Left lobe of liver (tissue), 2 donors: ENCODE measurements around the gene NME4. TPM values are rescaled to one million over a fixed set of nuclear protein-coding genes. Genes with fewer than 3 reads are reported as not detected.
"Not testable (repeated sequence)": the region's sequence is repeated elsewhere in the genome, so short reads cannot be mapped to it uniquely, and the experiment has no call there.

Experiments
- ATAC-seq: fragments of 200-7000 bp; cut with Tn5 transposase; one replicate; pipeline ENCODE4 v1.9.1; 2020; ENCODE audit warnings: mild to moderate bottlenecking, moderate library complexity
- DNase-seq: peaks from one replicate; pipeline ENCODE4 v3.0.0-alpha.2; 2020; ENCODE audit warnings: low spot score
- total RNA-seq: library from RNA; stranded (reverse); gene quantifications from one replicate; pipeline ENCODE4 v1.2.1, GENCODE V29; 2021
- donor health status: DM: no; HTN: no; CAD: no; lungs with moderate emphysema.
- donor health status: DM: no; HTN: yes; CAD: no.

The NME4 gene
- total RNA-seq, 1 donor from 2014 or later, result 64.9 TPM

DNA sequence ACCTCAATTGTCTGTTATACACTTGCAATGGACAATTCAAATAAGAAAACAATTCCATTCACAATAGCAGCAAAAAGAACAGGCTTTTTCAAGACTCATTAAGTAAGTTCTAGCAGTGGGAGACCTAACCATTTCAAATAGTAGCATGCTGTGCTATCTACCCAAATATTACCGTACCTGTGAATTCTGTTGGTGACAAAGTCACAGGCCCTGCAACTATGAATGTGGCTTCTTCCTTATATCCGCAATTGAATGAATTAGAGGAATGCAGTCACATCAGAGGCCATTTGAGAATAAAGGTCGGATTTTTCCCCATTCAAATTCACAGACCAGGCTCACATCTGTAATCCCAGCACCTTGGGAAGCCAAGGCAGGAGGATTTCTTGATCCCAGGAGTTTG lies 800 bp upstream of the NME4 start:
- DNase-seq (no peak), ATAC-seq (no peak)

DNA sequence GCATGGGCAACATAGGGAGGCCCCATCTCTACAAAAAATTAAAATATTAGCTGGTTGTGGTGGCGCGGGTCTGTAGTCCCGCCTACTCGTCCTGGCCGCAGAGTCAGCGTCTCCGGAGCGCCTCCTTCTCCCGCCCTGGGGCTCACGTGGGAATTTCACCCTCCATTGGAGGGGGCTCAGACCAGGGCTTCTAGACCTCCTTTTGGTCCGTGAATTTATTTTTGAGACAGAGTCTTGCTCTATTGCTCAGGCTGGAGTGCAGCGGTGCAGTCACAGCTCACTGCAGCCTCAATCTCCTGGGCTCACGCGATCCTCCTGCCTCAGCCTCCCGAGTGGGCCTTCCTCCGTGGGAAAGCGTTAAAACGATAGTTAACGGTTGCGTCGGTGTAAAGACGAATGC lies 394 bp upstream of the NME4 start:
- peak; percentile 18 for ATAC-seq

DNA sequence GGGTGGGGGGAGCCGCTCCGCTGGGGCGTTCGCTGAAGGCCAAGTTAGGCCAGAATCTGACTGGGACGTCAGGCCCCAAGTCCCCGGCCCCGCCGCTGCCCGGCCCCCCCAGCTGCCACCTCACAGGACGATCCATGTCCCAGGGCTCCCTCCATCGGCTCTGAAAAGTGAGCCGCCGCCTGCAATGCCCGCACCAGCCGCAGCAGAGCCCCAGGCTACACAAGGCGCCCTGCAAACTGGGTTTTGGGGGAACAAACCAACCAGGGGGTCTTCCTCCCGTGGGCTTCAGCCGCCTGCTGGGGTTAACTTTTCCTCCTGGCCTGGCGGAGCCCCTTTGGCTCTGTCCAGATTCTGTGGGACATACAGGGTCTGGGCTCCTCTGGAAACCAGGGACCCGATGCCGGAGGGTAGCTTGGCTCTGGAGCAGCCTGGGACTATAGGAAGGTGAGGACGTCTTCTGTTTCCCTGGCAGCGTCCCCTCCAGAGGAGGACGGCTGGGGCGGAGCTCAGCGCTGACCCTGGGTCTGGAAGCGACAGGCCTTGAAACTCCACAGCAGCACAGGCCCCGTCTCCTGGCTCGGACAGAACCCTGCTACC lies 835 bp downstream of the NME4 start:
- DNase-seq, result no peak
- ATAC-seq, result peak; percentile 44

More for the DNA sequence above, 394 bp upstream of the NME4 start:
- DNase-seq, result no peak

DNA sequence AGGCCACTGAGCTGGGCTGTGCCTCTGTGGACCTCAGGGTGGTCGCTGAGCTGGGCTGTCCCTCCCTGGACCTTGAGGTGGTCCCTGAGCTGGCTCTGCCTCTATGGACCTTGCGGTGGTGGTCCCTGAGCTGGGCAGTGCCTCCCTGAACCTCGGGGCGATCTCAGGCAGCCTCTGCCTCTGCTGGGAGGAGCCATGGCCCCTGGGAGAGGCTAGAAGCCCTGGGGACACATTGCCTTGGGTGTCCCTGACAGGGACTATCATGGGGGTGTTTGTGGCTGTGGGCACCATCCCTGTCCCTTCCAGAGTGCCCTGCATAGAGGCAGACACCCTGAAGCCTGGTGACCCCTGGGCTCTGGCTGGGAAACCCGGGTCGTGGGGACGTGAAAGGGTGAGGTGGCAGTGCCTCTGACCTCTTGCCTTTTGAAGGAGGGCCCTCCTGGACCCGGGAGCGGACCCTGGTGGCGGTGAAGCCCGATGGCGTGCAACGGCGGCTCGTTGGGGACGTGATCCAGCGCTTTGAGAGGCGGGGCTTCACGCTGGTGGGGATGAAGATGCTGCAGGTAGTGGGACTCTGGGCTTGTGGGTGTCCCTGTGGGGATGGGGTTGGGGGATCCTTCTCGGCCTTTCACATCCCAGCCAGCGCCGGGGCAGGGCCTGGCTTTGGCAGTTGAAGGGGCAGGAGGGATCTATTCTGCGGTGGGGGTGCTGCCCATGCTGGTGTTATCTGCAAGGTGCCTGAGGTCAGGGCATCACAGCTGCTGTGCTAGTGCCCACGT lies 1.8 kb downstream of the NME4 start:
- DNase-seq (no peak), ATAC-seq (no peak)

DNA sequence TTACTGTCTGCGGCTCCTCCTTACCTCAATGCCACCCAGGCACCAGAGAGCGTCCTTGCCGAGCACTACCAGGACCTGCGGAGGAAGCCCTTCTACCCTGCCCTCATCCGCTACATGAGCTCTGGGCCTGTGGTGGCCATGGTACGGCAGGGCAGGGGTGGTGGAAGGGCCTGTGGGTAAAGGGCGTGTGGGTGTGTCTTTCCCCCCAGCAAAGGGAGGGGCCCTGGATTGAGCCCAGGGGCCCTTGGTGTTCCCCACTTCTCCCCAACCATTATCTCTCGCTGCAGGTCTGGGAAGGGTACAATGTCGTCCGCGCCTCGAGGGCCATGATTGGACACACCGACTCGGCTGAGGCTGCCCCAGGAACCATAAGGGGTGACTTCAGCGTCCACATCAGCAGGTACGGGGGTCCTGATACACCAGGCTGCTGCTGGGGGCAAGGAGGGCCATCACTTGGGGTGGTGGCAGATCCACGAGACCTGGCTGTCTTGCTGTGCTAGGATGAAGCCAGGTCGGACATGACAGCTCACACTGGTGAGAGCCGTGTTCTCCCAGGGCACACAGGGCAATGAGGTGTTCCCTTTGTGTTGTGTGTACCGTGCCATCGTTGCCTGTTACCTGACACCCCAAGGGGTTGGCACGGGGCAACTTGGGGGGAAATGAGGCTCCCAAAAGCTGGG lies 2.5 kb downstream of the NME4 start:
- ATAC-seq (no peak), DNase-seq (no peak)

DNA sequence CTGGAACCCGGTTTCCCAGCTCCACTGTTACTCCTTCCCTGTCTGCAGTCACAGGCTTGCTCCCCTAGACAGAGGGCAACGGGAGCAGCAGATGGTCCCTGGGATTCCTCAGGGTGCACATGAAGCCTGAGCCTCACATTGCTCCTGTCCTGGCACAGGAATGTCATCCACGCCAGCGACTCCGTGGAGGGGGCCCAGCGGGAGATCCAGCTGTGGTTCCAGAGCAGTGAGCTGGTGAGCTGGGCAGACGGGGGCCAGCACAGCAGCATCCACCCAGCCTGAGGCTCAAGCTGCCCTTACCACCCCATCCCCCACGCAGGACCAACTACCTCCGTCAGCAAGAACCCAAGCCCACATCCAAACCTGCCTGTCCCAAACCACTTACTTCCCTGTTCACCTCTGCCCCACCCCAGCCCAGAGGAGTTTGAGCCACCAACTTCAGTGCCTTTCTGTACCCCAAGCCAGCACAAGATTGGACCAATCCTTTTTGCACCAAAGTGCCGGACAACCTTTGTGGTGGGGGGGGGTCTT lies 3.1 kb downstream of the NME4 start:
- DNase-seq (no peak), ATAC-seq (no peak)

DNA sequence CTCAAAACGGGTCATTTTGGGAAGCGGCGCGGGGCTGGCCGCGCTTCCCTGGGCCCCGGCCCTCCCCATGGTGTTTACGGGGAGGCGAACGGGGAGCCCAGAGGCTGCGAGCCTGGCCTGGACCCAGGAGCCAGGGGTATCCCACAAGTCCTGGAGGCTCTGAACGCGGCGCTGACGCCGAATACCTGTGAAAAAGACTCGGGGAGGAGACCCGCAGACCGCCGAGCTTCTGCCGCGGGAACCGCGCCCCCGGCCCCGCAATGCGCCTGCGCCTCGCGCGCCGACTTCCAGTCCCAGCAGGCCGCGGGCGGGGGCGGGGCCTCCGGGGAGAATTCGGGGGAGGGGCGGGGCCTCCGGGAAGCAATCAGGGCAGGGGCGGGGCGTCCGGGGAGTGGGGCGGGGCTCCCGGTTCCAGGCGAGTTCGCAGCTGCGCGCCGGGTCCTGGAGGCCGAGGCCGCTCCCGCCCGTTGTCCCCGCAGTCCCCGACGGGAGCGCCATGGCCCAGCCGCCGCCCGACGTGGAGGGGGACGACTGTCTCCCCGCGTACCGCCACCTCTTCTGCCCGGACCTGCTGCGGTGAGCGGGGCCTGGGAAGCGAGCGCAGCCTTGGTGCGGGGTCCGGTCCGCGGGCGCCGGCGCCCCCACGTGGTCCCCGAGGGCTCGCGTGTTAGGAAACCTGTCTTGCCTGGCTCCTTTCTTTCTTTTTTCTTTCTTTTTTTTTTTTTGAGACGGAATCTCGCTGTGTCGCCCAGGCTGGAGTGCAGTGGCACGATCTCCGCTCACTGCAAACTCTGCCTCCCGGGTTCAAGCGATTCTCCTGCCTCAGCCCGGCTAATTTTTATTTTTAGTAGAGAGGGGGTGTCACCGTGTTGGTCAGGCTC lies 4.7 kb downstream of the NME4 start, which contains the start of gene DECR2:
DECR2 (plus strand) TSS at position 418 of the 881 bp plus-strand sequence; CDS start at position 497, 79 bp downstream.
- peak; percentile 87 for ATAC-seq
- peak; percentile 97 for DNase-seq

DNA sequence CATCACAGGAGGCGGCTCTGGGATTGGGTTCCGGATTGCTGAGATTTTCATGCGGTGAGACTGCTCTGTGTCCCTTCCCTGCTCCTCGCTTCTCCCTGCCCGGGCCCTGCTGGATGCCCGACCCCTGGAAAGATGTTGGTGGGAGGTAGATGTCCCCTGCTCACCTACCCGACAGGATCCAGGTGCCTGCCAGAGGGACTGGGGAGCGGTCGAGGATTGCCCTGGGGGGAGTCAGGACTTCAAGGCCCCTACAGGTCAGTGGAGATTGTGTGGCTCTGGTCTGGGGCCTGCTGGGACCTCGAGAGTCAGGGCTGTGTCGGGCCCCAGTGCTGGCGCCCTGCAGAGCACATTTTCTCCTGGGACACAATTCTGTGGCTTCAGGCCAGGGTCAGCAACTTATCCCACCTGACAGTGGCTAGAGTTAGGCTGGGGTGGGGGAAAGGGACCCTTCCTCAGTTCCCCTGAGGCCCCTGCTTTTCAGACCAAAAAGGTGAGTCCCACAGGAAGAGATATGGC lies 8.0 kb downstream of the NME4 start:
- ATAC-seq (no peak), DNase-seq (no peak)

DNA sequence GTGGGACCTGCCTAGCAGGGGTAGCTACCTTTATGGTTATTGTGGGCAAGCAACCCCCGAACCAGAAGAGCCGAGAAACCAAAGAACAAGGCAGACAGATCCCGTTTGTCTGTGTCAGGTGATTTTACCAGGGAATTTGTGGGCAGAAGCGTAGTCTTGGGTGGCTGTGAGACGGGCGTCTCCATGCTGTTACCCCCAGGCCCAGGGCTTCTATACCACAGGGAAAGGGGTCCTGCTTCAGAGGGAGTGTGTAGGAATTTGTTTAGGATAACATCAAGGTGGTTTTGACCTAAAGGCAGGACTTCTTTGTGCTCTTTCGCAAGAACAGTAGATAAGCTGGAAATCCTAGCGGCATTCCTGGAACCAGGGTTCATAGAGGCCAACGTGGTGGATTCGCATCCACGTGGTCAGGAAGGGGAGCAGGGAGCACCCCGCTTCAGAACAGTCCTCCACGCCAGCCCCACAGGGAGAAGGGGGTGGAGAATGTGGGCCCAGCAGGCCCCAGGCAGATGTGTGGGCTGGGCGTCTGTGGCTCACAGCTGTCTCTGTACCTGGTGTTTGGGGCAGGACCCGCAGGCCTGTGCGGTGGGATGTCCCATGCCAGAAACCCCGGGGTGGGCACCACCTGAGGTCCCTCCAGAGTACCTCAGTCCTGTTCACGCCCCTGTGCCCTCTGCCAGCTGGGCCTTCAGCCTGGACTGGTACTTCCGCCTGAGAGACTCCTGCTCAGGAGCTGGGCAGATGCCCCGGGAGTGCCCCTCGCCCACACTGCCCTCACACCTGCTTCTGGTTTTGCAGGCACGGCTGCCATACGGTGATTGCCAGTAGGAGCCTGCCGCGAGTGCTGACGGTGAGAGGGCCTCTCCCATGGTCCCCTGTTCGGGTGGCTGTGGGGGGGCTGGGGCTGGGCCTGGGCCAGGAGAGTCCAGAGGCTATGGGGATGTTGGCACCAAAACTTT lies 8.8 kb downstream of the NME4 start:
- peak; percentile 36 for ATAC-seq
- peak; percentile 73 for DNase-seq

DNA sequence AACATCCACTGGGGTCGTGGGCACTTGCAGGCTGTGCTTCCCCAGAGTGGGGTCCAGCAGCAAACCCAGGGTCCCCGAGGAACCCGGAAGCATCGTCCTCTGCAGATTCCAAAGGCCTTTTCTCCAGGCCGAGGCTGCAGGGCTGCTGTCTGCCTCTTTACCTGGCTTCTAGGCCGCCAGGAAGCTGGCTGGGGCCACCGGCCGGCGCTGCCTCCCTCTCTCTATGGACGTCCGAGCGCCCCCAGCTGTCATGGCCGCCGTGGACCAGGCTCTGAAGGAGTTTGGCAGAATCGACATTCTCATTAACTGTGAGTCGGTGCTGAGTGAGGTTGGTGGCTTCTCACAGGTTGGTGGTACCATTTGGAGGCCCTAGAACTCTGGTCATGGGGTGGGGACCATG lies 10.3 kb downstream of the NME4 start:
- DNase-seq (no peak), ATAC-seq (no peak)

DNA sequence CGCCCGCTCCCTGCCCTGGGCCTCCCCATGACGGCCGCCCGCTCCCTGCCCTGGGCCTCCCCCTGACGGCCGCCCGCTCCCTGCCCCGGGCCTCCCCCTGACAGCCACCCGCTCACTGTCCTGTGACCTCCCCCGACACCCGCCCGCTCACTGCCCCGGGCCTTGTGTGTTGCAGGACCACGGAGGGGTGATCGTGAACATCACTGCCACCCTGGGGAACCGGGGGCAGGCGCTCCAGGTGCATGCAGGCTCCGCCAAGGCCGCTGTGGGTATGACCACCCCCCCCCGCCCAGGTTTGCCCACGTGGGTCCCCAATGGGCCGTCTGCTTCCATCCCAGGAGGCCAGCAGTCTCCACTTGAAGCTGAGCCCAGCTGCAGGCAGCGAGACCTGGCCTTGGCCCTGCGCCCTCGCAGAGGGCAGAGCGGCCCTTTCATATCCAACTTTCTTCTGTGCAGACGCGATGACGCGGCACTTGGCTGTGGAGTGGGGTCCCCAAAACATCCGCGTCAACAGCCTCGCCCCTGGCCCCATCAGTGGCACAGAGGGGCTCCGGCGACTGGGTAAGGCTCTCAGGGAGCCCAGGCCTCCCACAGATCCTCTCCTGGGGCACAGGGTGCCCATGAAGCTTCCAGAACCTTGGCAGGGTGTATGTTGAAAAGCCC lies 13.6 kb downstream of the NME4 start:
- no peak for ATAC-seq

DNA sequence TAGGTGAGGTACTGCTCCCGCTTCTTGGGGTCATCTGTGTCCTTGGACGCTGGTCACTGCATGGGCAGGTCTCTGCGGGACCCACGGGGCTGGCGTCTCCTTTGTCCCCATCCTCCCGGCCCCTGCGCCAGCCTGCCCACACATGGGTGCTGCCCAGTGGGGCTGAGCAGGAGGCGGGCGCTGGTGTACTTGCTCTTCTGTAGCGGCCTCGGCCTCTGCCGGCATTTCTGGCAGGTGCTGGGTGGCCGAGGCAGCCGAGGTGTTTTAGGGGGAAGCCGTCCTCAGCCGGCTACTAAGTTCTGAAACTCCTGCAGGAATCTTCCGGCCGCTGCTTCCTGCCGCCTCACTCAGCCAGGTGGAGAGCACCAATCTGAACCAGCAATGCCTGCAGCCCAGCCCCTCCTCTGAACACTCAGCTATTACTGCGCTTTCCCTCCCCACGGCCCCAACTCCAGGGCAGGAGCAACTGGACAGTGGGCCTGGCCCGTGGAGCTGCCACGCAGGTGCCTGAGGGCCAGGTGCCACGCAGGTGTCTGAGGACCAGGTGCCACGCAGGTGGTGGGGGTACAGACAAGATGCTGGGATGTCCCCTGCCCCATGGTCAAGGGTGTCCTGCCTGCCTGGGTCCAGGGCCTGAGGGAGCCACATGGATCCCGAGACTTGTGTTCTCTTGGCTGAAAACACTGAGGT lies 14.7 kb downstream of the NME4 start:
- no peak for ATAC-seq
- DNase-seq, result no peak

More for the DNA sequence above, 13.6 kb downstream of the NME4 start:
- DNase-seq, result no peak

DNA sequence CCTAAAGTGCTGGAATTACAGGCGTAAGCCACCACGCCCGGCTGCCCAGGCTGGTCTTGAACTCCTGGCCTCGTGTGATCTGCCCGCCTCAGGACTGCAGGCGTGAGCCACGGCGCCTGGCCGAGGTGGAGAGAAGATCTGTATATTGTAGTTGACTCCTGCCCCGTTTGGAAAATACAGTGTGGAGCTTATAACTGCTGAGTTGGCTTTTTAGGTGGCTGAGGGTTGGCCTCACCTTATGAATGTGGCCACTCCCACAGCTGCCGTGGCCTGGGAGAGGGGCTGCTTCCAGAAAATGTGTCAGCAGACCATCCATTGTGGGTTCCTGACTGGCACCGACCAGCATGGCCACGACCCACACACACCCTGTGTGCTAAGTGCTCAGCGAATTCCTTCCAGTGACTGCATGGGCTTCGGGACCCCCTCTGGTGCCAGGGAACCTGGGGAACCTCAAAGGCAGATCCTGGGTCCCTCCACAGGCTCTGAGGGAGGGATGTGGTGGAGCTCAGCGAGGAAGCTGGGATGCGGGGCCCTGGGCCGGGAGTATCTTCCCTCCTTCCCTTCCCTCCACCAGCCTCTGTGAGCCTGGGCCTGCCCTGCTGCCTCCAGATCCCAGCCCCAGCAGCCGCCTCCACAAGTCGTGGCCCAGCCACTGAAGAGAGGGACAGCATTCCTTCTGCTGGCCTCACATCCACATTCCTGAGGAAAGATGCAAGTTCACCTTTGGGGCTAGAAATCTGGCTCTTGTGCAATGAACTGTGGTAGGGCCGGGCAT lies 17.6 kb downstream of the NME4 start:
- ATAC-seq (peak; percentile 12), DNase-seq (no peak)

DNA sequence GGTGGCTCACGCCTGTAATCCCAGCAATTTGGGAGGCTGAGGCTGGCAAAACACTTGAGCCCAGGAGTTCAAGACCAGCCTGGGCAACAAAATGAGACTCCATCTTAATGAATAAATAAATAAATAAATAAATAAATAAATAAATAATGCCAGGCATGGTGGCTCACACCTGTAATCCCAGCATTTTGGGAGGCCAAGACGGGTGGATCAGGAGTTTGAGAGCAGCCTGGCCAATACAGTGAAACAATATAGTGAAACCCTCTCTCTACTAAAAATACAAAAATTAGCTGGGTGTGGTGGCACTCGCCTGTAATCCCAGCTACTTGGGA lies 18.1 kb downstream of the NME4 start:
- not testable (repeated sequence) for DNase-seq, ATAC-seq

DNA sequence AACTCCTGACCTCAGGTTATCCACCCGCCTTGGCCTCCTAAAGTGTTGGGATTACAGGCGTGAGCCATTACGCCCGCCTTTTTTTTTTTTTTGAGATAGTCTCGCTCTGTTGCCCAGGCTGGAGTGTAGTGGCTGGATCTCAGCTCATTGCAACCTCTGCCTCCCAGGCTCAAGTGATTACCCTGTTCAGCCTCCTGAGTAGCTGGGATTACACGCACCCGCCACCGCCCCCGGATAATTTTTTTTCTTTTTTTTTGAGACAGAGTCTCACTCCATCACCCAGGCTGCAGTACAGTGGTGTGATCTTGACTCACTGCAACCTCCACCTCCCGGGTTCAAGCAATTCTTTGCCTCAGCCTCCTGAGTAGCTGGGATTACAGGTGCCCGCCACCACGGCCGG lies 25.2 kb downstream of the NME4 start:
- ATAC-seq, DNase-seq: not testable (repeated sequence)

DNA sequence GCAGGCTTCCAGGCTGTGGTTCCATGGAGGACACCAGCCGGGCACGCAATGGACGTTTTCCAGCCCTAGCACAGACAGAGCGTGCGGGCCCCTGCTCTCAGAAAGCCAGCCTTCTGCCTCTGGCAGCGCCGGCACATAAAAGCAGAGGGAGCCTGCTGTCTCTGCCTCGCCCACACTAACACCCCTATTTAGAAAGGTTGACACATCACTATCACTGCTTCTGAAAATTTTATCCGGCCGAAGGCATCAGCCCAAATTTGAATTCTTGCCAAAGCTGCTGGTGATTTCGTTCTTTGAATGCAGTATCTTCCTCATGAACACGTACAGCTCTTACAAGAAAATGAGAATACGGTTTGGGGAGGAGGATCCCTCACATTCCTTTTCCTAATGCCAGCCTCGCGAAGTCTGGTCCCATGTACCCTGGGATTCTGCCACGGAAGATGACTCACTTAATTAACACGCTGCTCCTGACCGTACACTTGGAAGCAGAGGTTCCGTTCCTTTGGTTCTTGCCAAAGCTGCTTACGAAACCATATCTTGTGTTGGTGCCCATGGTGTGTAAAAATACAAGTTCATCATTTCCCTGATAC lies 27.1 kb downstream of the NME4 start:
- peak; percentile 61 for ATAC-seq
- DNase-seq, result peak; percentile 64

DNA sequence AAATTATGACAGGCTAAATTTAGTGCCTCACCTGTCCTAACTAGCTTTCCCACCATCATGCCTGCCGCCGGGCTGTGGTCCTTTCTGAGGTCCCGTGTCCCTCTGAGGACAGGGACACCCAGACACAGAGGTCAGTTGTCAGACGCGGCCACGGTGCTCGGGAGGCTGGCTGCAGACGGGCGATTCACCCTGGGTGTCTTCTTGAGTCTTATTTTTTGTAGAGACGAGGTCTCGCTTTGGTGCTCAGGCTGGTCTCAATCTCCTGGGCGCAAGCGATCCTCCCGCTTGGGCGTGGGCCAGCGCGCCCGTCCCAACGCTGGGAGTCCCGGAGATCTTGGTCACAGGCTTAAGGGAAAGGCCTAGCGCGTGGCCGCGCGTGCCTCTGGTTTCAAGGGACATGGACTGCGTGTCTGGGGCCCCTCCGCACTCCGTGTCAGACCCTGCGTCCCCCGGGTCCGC lies 27.7 kb downstream of the NME4 start:
- DNase-seq (peak; percentile 67), ATAC-seq (peak; percentile 62)
